NCI-H2196 treated with DMSO at 0.1 percent for 48 hours (cell line): ENCODE measurements around the gene VPS36.
"Not testable (repeated sequence)": the region's sequence is repeated elsewhere in the genome, so short reads cannot be mapped to it uniquely, and the experiment has no call there.

Experiments used
- DNase-seq: peaks from one replicate; lab custom pipeline; 2025; ENCODE audit not compliant: unreplicated experiment; lab: John Stamatoyannopoulos, UW

Gene VPS36

GRCh38 chr13:52450012-52450792 is at the start of gene VPS36:
Gene VPS36 (minus strand): TSS chr13:52450634. CDS start chr13:52450594, 40 bp downstream.
- DNase-seq: peak; percentile 66

- not testable (repeated sequence) for DNase-seq
Measured at GRCh38 chr13:52497979-52498378, 47.5 kb upstream of the VPS36 start.

- DNase-seq: not testable (repeated sequence)
Measured at GRCh38 chr13:52494241-52494640, 43.8 kb upstream of the VPS36 start.

- DNase-seq: not testable (repeated sequence)
Measured at GRCh38 chr13:52491015-52491414, 40.6 kb upstream of the VPS36 start.

- not testable (repeated sequence) for DNase-seq
Measured at GRCh38 chr13:52488763-52489162, 38.3 kb upstream of the VPS36 start.

- DNase-seq: not testable (repeated sequence)
Measured at GRCh38 chr13:52487078-52487477, 36.6 kb upstream of the VPS36 start.

- not testable (repeated sequence) for DNase-seq
Measured at GRCh38 chr13:52480677-52481428, 30.4 kb upstream of the VPS36 start.

GRCh38 chr13:52468487-52468886 is 18.1 kb upstream of the VPS36 start:
- DNase-seq: not testable (repeated sequence)

- no peak for DNase-seq
Measured at GRCh38 chr13:52463526-52463925, 13.1 kb upstream of the VPS36 start.

GRCh38 chr13:52461265-52461664 is 10.8 kb upstream of the VPS36 start:
- DNase-seq: no peak

GRCh38 chr13:52459668-52460067 is 9.2 kb upstream of the VPS36 start:
- DNase-seq: no peak

GRCh38 chr13:52455677-52456041 is 5.2 kb upstream of the VPS36 start:
- DNase-seq: no peak

GRCh38 chr13:52454820-52455676 is 4.6 kb upstream of the VPS36 start, which contains the start of gene CKAP2:
Gene CKAP2 (plus strand): TSS chr13:52455478. CDS start chr13:52455557, 79 bp downstream.
- DNase-seq: peak; percentile 53

- DNase-seq: no peak
Measured at GRCh38 chr13:52454459-52454819, 4.0 kb upstream of the VPS36 start.

- no peak for DNase-seq
Measured at GRCh38 chr13:52452470-52452869, 2.0 kb upstream of the VPS36 start.

GRCh38 chr13:52451135-52451804 is 836 bp upstream of the VPS36 start:
- no peak for DNase-seq

GRCh38 chr13:52450793-52451116 is 321 bp upstream of the VPS36 start:
- DNase-seq: no peak

GRCh38 chr13:52449331-52450011 is 963 bp downstream of the VPS36 start:
- DNase-seq: no peak

GRCh38 chr13:52447815-52448552 is 2.5 kb downstream of the VPS36 start:
- no peak for DNase-seq

- no peak for DNase-seq
Measured at GRCh38 chr13:52447354-52447753, 3.1 kb downstream of the VPS36 start.
